GM23338 (cell line): Measurements from ENCODE around the gene DGCR6L. TPM values are rescaled to one million over a fixed set of nuclear protein-coding genes. Genes with fewer than 3 reads are reported as not detected.
A peak's percentile ranks its signal among the peaks of the same experiment; 100 is the strongest.
"Not testable (repeated sequence)": the region's sequence is repeated elsewhere in the genome, so short reads cannot be mapped to it uniquely, and the experiment has no call there.

Experiments used
- ATAC-seq: fragments of 200-7000 bp; cut with Tn5 transposase; 3 replicates; pipeline ENCODE4 v1.9.1; 2020
- DNase-seq: peaks from one replicate; pipeline ENCODE4 v3.0.0-alpha.2; 2015; ENCODE audit warnings: low spot score
- H2AFZ ChIP-seq: fragments of 200-600 bp; sonication (generic); 2 replicates; pipeline ENCODE4 v1.8.0; 2016; ENCODE audit warnings: antibody characterized with exemption, mild to moderate bottlenecking, moderate library complexity
- H3F3A ChIP-seq: fragments of 200-600 bp; sonication (generic); replicated peaks from 2 replicates; pipeline ENCODE4 v1.8.0; 2017; ENCODE audit warnings: antibody characterized with exemption, mixed run types, low read depth
- H3K27ac ChIP-seq: fragments of 200-600 bp; sonication (generic); 2 replicates; pipeline ENCODE4 v1.6.1; 2016; ENCODE audit warnings: low read depth
- H3K27me3 ChIP-seq: fragments of 200-600 bp; sonication (generic); 2 replicates; pipeline ENCODE4 v1.8.0; 2016; ENCODE audit warnings: mild to moderate bottlenecking, mixed run types, moderate library complexity; ENCODE audit not compliant: insufficient read depth
- H3K36me3 ChIP-seq: fragments of 200-600 bp; sonication (generic); 2 replicates; pipeline ENCODE4 v1.8.0; 2016; ENCODE audit warnings: mild to moderate bottlenecking; ENCODE audit not compliant: insufficient read depth
- H3K4me1 ChIP-seq: fragments of 200-600 bp; sonication (generic); 2 replicates; pipeline ENCODE4 v1.8.0; 2016; ENCODE audit warnings: mild to moderate bottlenecking, moderate library complexity; ENCODE audit not compliant: insufficient read depth
- H3K4me2 ChIP-seq: fragments of 200-600 bp; sonication (generic); 2 replicates; pipeline ENCODE4 v1.7.1; 2017; ENCODE audit warnings: mixed run types
- H3K4me3 ChIP-seq: fragments of 200-600 bp; sonication (generic); 2 replicates; pipeline ENCODE4 v1.6.1; 2016; ENCODE audit warnings: mixed run types
- H3K79me2 ChIP-seq: fragments of 200-600 bp; sonication (generic); replicated peaks from 2 replicates; pipeline ENCODE4 v1.8.0; 2017; ENCODE audit warnings: mild to moderate bottlenecking; ENCODE audit not compliant: insufficient read depth
- H3K9me2 ChIP-seq: fragments of 200-600 bp; sonication (generic); 2 replicates; pipeline ENCODE4 v1.8.0; 2017; ENCODE audit not compliant: insufficient read depth
- H4K20me1 ChIP-seq: fragments of 200-600 bp; sonication (generic); replicated peaks from 2 replicates; pipeline ENCODE4 v1.8.0; 2017; ENCODE audit warnings: mild to moderate bottlenecking; ENCODE audit not compliant: insufficient read depth
- H3K27ac Mint-ChIP-seq: 2 replicates; pipeline ENCODE4 v1.8.0; 2020; ENCODE audit warnings: inconsistent platforms, mild to moderate bottlenecking, moderate library complexity, mixed read lengths
- H3K27me3 Mint-ChIP-seq: 3 replicates; pipeline ENCODE4 v1.8.0; 2022; ENCODE audit warnings: low read depth, mild to moderate bottlenecking, moderate library complexity, mixed read lengths, inconsistent platforms; ENCODE audit not compliant: insufficient read depth, poor library complexity
- H3K36me3 Mint-ChIP-seq: 3 replicates; pipeline ENCODE4 v1.8.0; 2021; ENCODE audit warnings: low read depth, mild to moderate bottlenecking, inconsistent platforms, moderate library complexity, mixed read lengths
- H3K4me1 Mint-ChIP-seq: 3 replicates; pipeline ENCODE4 v1.8.0; 2020; ENCODE audit warnings: mild to moderate bottlenecking, inconsistent platforms, mixed read lengths
- H3K4me3 Mint-ChIP-seq: 3 replicates; pipeline ENCODE4 v1.8.0; 2021; ENCODE audit warnings: moderate library complexity, mild to moderate bottlenecking, inconsistent platforms, mixed read lengths
- H3K9me3 Mint-ChIP-seq: 3 replicates; pipeline ENCODE4 v1.8.0; 2020; ENCODE audit warnings: moderate library complexity, mild to moderate bottlenecking, inconsistent platforms, mixed read lengths
- EZH2phosphoT487 ChIP-seq: fragments of 200-600 bp; sonication (generic); IDR thresholded peaks from one replicate; pipeline ENCODE4 v1.8.1; 2018; ENCODE audit warnings: antibody characterized with exemption; ENCODE audit not compliant: unreplicated experiment
- ZNF331 ChIP-seq: fragments of 250-450 bp; sonication (Bioruptor Pico); IDR thresholded peaks from 2 replicates; pipeline ENCODE4 v1.5.0; 2020; ENCODE audit warnings: low read depth, mild to moderate bottlenecking, moderate library complexity
- ZNF462 ChIP-seq: fragments of 250-450 bp; sonication (Bioruptor Pico); IDR thresholded peaks from 2 replicates; pipeline ENCODE4 v1.5.0; 2020; ENCODE audit warnings: mild to moderate bottlenecking, moderate library complexity
- polyA plus RNA-seq: library from polyadenylated mRNA; unstranded; fragments of >200 nt; fragmentation: Nextera tagmentation; extraction: Ambion mirVana; gene quantifications from 2 replicates; pipeline ENCODE4 v1.2.1, GENCODE V29; 2016
- total RNA-seq: library from RNA; depleted of rRNA; stranded (reverse); fragments of >200 nt; shearing (Covaris generic); gene quantifications from 2 replicates; pipeline ENCODE4 v1.2.3, GENCODE V29; 2014
- TF ChIP-seq, protein P1 (sequence below), 2 experiments: fragments of 200-600 bp in 1 of 2; sonication (generic) in 1 of 2; conservative IDR thresholded peaks; 2 replicates each; pipeline versions ENCODE4 v1.5.1 to v1.6.1; 2016 to 2017; ENCODE audit warnings: antibody characterized with exemption in 2 of 2, low read depth in 2 of 2, mild to moderate bottlenecking in 2 of 2, moderate library complexity in 1 of 2

Gene DGCR6L
- total and polyA plus RNA-seq, 2 experiments from 2014 or later, result 66.3 to 85.9 TPM

DNA sequence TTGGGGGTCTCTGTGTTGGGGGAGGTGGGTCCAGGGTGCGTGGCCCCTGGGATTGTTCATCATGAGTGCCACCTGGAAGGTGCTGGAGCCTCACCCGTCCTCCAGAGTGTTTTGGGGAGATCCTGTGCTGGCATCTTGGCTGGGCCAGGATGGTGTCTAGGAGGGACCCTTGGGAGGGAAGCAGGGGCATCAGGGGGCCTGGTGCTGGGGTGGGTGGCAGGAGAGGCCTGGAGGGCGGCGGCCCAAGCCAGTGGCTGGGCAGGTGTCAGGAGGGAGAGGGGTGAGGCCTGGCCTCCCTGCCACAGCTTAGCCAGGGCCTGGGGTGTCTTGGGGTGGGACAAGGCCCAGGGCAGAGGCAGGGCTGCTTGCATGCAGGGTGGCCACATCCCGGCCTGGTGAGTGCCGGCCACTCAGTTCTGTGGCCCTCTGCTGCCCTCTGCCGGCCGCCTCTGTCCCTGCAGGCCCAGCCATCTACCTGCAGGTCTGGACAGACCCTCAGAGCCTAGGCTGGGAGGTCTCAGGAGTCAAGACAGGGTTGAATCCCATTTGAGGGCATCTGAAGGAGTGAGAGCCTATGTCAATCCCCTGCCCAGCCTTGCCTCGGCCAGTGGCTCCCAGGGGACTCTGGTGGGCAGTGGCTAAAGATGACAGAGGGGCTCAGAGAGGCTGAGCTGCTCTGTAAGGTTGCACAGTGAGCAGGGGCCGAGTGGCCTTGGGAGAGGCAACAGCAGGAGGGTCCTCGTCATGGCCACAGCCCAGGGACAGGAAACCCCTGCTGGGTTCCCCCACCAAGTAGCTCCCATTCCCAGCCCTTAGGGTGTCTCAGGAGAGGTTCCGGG is 34.2 kb downstream of the DGCR6L start:
- not testable (repeated sequence) for H3K79me2 ChIP-seq, H3K36me3 Mint-ChIP-seq, H3K4me3 Mint-ChIP-seq, H3K27me3 ChIP-seq, H3K9me3 Mint-ChIP-seq, H3K4me1 ChIP-seq, H3K27ac ChIP-seq, H4K20me1 ChIP-seq, H3K9me2 ChIP-seq, H3F3A ChIP-seq, H2AFZ ChIP-seq, H3K4me3 ChIP-seq, H3K27me3 Mint-ChIP-seq, H3K36me3 ChIP-seq, H3K4me2 ChIP-seq, H3K27ac Mint-ChIP-seq, H3K4me1 Mint-ChIP-seq
- DNase-seq (peak; percentile 69), ATAC-seq (peak; percentile 89)
- TF ChIP-seq, protein P1, sequence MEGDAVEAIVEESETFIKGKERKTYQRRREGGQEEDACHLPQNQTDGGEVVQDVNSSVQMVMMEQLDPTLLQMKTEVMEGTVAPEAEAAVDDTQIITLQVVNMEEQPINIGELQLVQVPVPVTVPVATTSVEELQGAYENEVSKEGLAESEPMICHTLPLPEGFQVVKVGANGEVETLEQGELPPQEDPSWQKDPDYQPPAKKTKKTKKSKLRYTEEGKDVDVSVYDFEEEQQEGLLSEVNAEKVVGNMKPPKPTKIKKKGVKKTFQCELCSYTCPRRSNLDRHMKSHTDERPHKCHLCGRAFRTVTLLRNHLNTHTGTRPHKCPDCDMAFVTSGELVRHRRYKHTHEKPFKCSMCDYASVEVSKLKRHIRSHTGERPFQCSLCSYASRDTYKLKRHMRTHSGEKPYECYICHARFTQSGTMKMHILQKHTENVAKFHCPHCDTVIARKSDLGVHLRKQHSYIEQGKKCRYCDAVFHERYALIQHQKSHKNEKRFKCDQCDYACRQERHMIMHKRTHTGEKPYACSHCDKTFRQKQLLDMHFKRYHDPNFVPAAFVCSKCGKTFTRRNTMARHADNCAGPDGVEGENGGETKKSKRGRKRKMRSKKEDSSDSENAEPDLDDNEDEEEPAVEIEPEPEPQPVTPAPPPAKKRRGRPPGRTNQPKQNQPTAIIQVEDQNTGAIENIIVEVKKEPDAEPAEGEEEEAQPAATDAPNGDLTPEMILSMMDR (conservative IDR thresholded peaks at IDR 0.05; ENCODE audit: low read depth in 2 of 2), result peak; percentile 28 to 79; a peak in 3 of 4 replicates

DNA sequence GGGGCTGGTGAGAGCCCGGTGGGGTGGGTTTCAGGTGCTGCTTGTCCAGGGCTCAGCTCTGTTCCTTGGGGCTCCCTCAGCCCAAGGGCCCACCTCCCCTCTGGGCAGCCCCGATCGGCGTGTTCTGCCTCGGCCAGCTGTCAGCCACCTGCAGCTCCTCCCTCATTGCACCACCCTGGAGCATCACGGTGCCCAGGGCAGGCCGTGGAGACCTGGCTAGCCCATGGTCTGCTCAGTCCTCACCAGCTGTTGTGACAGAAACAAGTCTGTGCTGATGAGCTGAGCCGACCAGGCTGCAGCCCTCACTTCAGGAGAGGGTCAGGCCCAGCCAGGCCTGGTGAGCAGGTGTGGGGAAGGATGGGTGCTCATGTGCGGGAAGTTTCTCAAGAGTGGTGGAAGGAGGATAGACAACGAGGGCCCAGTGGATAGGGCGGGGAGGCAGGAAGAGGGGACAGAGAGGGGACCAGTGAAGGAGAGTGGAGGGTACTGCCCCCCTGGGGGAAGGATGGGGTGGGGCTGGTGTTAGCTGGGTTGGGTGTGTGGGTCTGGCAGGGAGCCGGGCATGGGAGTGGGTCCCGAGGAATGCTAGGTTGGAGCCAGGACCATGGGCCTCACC is 35.3 kb downstream of the DGCR6L start:
- Mint-ChIP-seq H3K9me3 (no peaks in the 10 kb centered on the region), H3K27ac (no peak overlapping the region), H3K4me1 (peaks cover 3% of the 10 kb centered on the region), H3K36me3 (no peaks in the 10 kb centered on the region), H3K4me3 (no peak overlapping the region), H3K27me3 (peaks cover 4% of the 10 kb centered on the region)
- Histone ChIP-seq H3K79me2 (no peaks in the 10 kb centered on the region), H3K4me1 (no peaks in the 10 kb centered on the region), H3K27ac (no peak overlapping the region), H3K27me3 (no peaks in the 10 kb centered on the region), H4K20me1 (no peaks in the 10 kb centered on the region), H3K36me3 (no peaks in the 10 kb centered on the region), H3K9me2 (no peaks in the 10 kb centered on the region), H3K4me2 (no peak overlapping the region), H3F3A (no peaks in the 10 kb centered on the region), H2AFZ (no peak overlapping the region), H3K4me3 (no peak overlapping the region)
- no peak for TF ChIP-seq ZNF462
- no peak for TF ChIP-seq EZH2phosphoT487
- no peak for TF ChIP-seq ZNF331
- DNase-seq, result no peak
- ATAC-seq, result no peak
